Endothelial cell (in vitro differentiated cells): ENCODE measurements around the gene MFAP4. TPM values are rescaled to one million over a fixed set of nuclear protein-coding genes. Genes with fewer than 3 reads are reported as not detected.

Experiments used
- DNase-seq: peaks from one replicate; pipeline ENCODE4 v3.0.0; 2021; ENCODE audit warnings: low spot score
- H3K27ac Mint-ChIP-seq: one replicate; pipeline ENCODE4 v1.8.0; 2021; ENCODE audit warnings: mixed read lengths, inconsistent platforms; ENCODE audit not compliant: unreplicated experiment
- H3K27me3 Mint-ChIP-seq: one replicate; pipeline ENCODE4 v1.8.0; 2021; ENCODE audit warnings: mild to moderate bottlenecking, moderate library complexity, mixed read lengths, inconsistent platforms; ENCODE audit not compliant: unreplicated experiment
- H3K36me3 Mint-ChIP-seq: one replicate; pipeline ENCODE4 v1.8.0; 2021; ENCODE audit warnings: mild to moderate bottlenecking, low read depth, mixed read lengths, inconsistent platforms; ENCODE audit not compliant: unreplicated experiment
- H3K4me1 Mint-ChIP-seq: one replicate; pipeline ENCODE4 v1.8.0; 2021; ENCODE audit warnings: mild to moderate bottlenecking, mixed read lengths, inconsistent platforms; ENCODE audit not compliant: unreplicated experiment
- H3K4me3 Mint-ChIP-seq: one replicate; pipeline ENCODE4 v1.8.0; 2021; ENCODE audit warnings: mild to moderate bottlenecking, mixed read lengths, inconsistent platforms; ENCODE audit not compliant: unreplicated experiment
- H3K9me3 Mint-ChIP-seq: one replicate; pipeline ENCODE4 v1.8.0; 2021; ENCODE audit warnings: mixed read lengths, inconsistent platforms; ENCODE audit not compliant: unreplicated experiment
- CTCF ChIP-seq: fragments of 200-600 bp; sonication (generic); IDR thresholded peaks from one replicate; pipeline ENCODE4 v1.5.0; 2021; ENCODE audit warnings: antibody characterized with exemption; ENCODE audit not compliant: unreplicated experiment
- total RNA-seq: library from RNA; stranded (reverse); fragmentation: NEBNext Ultra II Directional; extraction: Animal tissue kit (Norgen Biotek cat#: 25700); gene quantifications from one replicate; pipeline ENCODE4 v1.2.1, GENCODE V29; 2021; ENCODE audit not compliant: unreplicated experiment

The MFAP4 gene
- total RNA-seq, 1 donor from 2014 or later = 0.67 TPM

GRCh38 chr17:19424934-19425868 is 38.2 kb upstream of the MFAP4 start:
- Mint-ChIP-seq H3K9me3 (no peaks in the 10 kb centered on the region), H3K4me1 (no peaks in the 10 kb centered on the region), H3K4me3 (no peak overlapping the region), H3K27me3 (peaks cover 4% of the 10 kb centered on the region), H3K27ac (no peak overlapping the region), H3K36me3 (no peaks in the 10 kb centered on the region)
- no peak for DNase-seq
- TF ChIP-seq CTCF = no peak

- no peak overlapping the region for H3K4me3 Mint-ChIP-seq
- no peaks in the 10 kb centered on the region for H3K9me3 Mint-ChIP-seq
- no peak overlapping the region for H3K27ac Mint-ChIP-seq
- no peaks in the 10 kb centered on the region for H3K4me1 Mint-ChIP-seq
- no peak for TF ChIP-seq CTCF
- DNase-seq = no peak
- peaks cover 2% of the 10 kb centered on the region for H3K27me3 Mint-ChIP-seq
- H3K36me3 Mint-ChIP-seq = no peaks in the 10 kb centered on the region
Observed at GRCh38 chr17:19421926-19422325, 34.9 kb upstream of the MFAP4 start.

GRCh38 chr17:19421219-19421618 is 34.2 kb upstream of the MFAP4 start:
- Mint-ChIP-seq H3K9me3 (no peaks in the 10 kb centered on the region), H3K27me3 (peaks cover 2% of the 10 kb centered on the region), H3K36me3 (no peaks in the 10 kb centered on the region), H3K4me3 (no peak overlapping the region), H3K4me1 (no peaks in the 10 kb centered on the region), H3K27ac (no peak overlapping the region)
- TF ChIP-seq CTCF = no peak
- no peak for DNase-seq

GRCh38 chr17:19418251-19418992 is 31.4 kb upstream of the MFAP4 start:
- no peaks in the 10 kb centered on the region for H3K4me1 Mint-ChIP-seq
- no peak for DNase-seq
- no peak overlapping the region for H3K4me3 Mint-ChIP-seq
- no peaks in the 10 kb centered on the region for H3K9me3 Mint-ChIP-seq
- no peak overlapping the region for H3K27ac Mint-ChIP-seq
- TF ChIP-seq CTCF = no peak
- H3K27me3 Mint-ChIP-seq = peaks cover 3% of the 10 kb centered on the region
- no peaks in the 10 kb centered on the region for H3K36me3 Mint-ChIP-seq

GRCh38 chr17:19417611-19418010 is 30.6 kb upstream of the MFAP4 start:
- H3K36me3 Mint-ChIP-seq = no peaks in the 10 kb centered on the region
- H3K4me1 Mint-ChIP-seq = no peaks in the 10 kb centered on the region
- H3K4me3 Mint-ChIP-seq = no peak overlapping the region
- no peak for DNase-seq
- H3K27ac Mint-ChIP-seq = no peak overlapping the region
- no peak for TF ChIP-seq CTCF
- H3K27me3 Mint-ChIP-seq = peaks cover 3% of the 10 kb centered on the region
- H3K9me3 Mint-ChIP-seq = no peaks in the 10 kb centered on the region
